Measurements from ENCODE around the gene FAM120B. TPM values are rescaled to one million over a fixed set of nuclear protein-coding genes. Genes with fewer than 3 reads are reported as not detected.

The FAM120B gene
- total RNA-seq, 1 donor from 2014 or later: 27.4 TPM

- intact Hi-C loops (cut with DNase I): no loop called here
- DNase-seq (ENCODE audit: low spot score): no peak
Measured at GRCh38 chr6:170269846-170270541, 36.6 kb upstream of the FAM120B start.

- no peak for DNase-seq (ENCODE audit: low spot score)
- intact Hi-C loops (cut with DNase I): no loop called here
Measured at GRCh38 chr6:170270984-170271593, 35.5 kb upstream of the FAM120B start.

GRCh38 chr6:170271771-170272314 lies 34.7 kb upstream of the FAM120B start:
- intact Hi-C loops (cut with DNase I): no loop called here
- DNase-seq (ENCODE audit: low spot score): no peak

- DNase-seq (ENCODE audit: low spot score): no peak
- intact Hi-C loops (cut with DNase I): no loop called here
Measured at GRCh38 chr6:170272341-170273065, 34.1 kb upstream of the FAM120B start.

- intact Hi-C loops (cut with DNase I): no loop called here
Measured at GRCh38 chr6:170273191-170273590, 33.4 kb upstream of the FAM120B start.

GRCh38 chr6:170273681-170274080 lies 32.9 kb upstream of the FAM120B start:
- no peak for DNase-seq (ENCODE audit: low spot score)
- intact Hi-C loops (cut with DNase I): no loop called here

More at GRCh38 chr6:170273191-170273590, 33.4 kb upstream of the FAM120B start:
- no peak for DNase-seq (ENCODE audit: low spot score)

GRCh38 chr6:170274713-170275560 lies 31.6 kb upstream of the FAM120B start:
- DNase-seq (ENCODE audit: low spot score): no peak
- intact Hi-C loops (cut with DNase I): loop anchor here (5.0 kb wide), 1 partner anchor 123 kb away; no protein-coding TSS in a partner anchor

- DNase-seq (ENCODE audit: low spot score): no peak
- intact Hi-C loops (cut with DNase I): loop anchor here (5.0 kb wide), 1 partner anchor 124 kb away; no protein-coding TSS in a partner anchor
Measured at GRCh38 chr6:170276369-170277057, 30.0 kb upstream of the FAM120B start.

GRCh38 chr6:170277893-170278742 lies 28.4 kb upstream of the FAM120B start:
- intact Hi-C loops (cut with DNase I): loop anchor here (5.0 kb wide), 1 partner anchor 126 kb away; no protein-coding TSS in a partner anchor

GRCh38 chr6:170278743-170279094 lies 27.8 kb upstream of the FAM120B start:
- peak; percentile 33 for DNase-seq (ENCODE audit: low spot score)
- intact Hi-C loops (cut with DNase I): loop anchor here (5.0 kb wide), 1 partner anchor 126 kb away; no protein-coding TSS in a partner anchor

More at GRCh38 chr6:170277893-170278742, 28.4 kb upstream of the FAM120B start:
- peak; percentile 73 for DNase-seq (ENCODE audit: low spot score)

GRCh38 chr6:170279426-170279825 lies 27.1 kb upstream of the FAM120B start:
- intact Hi-C loops (cut with DNase I): loop anchor here (5.0 kb wide), 1 partner anchor 127 kb away; no protein-coding TSS in a partner anchor
- peak; percentile 22 for DNase-seq (ENCODE audit: low spot score)

GRCh38 chr6:170279977-170280688 lies 26.4 kb upstream of the FAM120B start:
- intact Hi-C loops (cut with DNase I): loop anchor here (5.0 kb wide), 1 partner anchor 128 kb away; no protein-coding TSS in a partner anchor
- peak; percentile 80 for DNase-seq (ENCODE audit: low spot score)

GRCh38 chr6:170280689-170281045 lies 25.9 kb upstream of the FAM120B start:
- DNase-seq (ENCODE audit: low spot score): peak; percentile 44
- intact Hi-C loops (cut with DNase I): no loop called here

GRCh38 chr6:170281331-170282292 lies 24.9 kb upstream of the FAM120B start:
- DNase-seq (ENCODE audit: low spot score): peak; percentile 59
- intact Hi-C loops (cut with DNase I): no loop called here

- intact Hi-C loops (cut with DNase I): no loop called here
- DNase-seq (ENCODE audit: low spot score): peak; percentile 50
Measured at GRCh38 chr6:170282512-170283158, 23.9 kb upstream of the FAM120B start.

Measured in cardiac septum (tissue), 1 donor.